ENCODE results near the gene MUC5B. TPM values are rescaled to one million over a fixed set of nuclear protein-coding genes. Genes with fewer than 3 reads are reported as not detected.

The MUC5B gene
- total RNA-seq, 2 donors from 2014 or later = not detected

DNA sequence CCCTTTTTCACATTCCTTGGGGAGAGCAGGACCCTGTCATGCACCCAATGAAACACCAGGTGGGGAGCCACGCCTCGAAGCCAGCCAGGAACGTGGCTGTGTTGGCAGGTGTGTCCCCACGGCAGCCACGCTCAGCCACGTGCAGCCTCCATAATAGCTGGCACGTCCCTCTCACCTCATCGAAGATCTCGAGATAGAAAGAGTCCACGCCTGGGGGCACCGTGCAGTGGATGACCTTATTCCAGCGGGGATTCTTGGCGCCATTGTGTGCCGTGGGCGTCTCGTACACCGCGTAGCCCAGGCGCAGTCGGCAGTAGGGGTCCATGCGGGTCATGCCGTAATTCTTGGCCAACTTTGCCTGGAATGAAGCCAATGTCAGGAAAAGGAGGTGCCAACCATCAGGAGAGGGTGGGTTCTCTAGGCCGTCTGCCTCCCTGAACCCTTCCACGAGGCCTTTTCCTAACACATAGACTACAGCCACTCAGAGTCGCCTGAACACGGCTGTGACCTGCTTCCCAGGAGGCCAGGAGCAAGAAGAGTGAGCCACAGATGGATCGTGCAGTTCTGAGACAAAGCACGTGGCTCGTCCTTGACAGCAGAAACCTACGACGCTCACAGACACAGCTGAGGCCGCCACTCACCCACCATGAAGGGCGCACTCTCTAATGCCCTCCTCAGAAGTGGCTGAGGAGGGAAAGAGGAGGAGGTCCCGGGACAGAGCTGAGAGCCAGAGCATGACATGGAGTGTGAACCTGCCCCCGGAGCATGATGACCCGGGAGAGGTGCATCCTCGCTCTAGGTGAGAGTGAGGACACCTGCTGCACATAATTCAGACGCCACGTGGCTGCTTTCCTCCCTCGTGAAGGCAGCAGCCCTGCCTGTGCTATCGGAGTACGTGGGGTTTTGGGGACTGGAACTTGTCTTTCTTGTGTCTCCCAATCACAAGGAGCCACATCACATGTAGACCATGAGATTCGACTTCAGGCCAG, 67.5 kb downstream of the MUC5B start:
- Histone ChIP-seq H3K36me3 (ENCODE audit: control insufficient read depth, insufficient read depth, low read length) (peaks cover 13% of the 10 kb centered on the region), H3K9me3 (ENCODE audit: control insufficient read depth, low read length) (no peaks in the 10 kb centered on the region), H3K4me3 (ENCODE audit: low read length) (no peak overlapping the region), H3K9ac (ENCODE audit: extremely low read depth, low read length, poor library complexity, severe bottlenecking) (no peak overlapping the region), H3K27ac (ENCODE audit: low read depth, low read length) (no peak overlapping the region), H3K4me1 (ENCODE audit: control insufficient read depth, insufficient read depth, low read length) (no peaks in the 10 kb centered on the region), H3K27me3 (ENCODE audit: control insufficient read depth, insufficient read depth, low read length, poor library complexity, severe bottlenecking) (no peaks in the 10 kb centered on the region)
- no peak for DNase-seq
- no peaks in the 10 kb centered on the region for H3K9me3 Mint-ChIP-seq
- TF ChIP-seq, protein P1, sequence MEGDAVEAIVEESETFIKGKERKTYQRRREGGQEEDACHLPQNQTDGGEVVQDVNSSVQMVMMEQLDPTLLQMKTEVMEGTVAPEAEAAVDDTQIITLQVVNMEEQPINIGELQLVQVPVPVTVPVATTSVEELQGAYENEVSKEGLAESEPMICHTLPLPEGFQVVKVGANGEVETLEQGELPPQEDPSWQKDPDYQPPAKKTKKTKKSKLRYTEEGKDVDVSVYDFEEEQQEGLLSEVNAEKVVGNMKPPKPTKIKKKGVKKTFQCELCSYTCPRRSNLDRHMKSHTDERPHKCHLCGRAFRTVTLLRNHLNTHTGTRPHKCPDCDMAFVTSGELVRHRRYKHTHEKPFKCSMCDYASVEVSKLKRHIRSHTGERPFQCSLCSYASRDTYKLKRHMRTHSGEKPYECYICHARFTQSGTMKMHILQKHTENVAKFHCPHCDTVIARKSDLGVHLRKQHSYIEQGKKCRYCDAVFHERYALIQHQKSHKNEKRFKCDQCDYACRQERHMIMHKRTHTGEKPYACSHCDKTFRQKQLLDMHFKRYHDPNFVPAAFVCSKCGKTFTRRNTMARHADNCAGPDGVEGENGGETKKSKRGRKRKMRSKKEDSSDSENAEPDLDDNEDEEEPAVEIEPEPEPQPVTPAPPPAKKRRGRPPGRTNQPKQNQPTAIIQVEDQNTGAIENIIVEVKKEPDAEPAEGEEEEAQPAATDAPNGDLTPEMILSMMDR (conservative IDR thresholded peaks at IDR 0.05) = no peak
- H3K4me1 Mint-ChIP-seq = no peaks in the 10 kb centered on the region
- H3K27me3 Mint-ChIP-seq (ENCODE audit: insufficient read depth) = no peaks in the 10 kb centered on the region
- WGBS, 2 experiments (ENCODE audit: insufficient coverage in 1 of 2, insufficient read length in 1 of 2) = 95 to 96% methylated on average over 39 to 43 of the region's 43 CpGs
- H3K4me3 Mint-ChIP-seq = no peak overlapping the region
- H3K36me3 Mint-ChIP-seq (ENCODE audit: low read depth) = peaks cover 54% of the 10 kb centered on the region
- H3K27ac Mint-ChIP-seq = no peak overlapping the region

GRCh38 chr11:1291295-1292017, 68.6 kb downstream of the MUC5B start:
- no peaks in the 10 kb centered on the region for H3K27me3 Mint-ChIP-seq (ENCODE audit: insufficient read depth)
- no peaks in the 10 kb centered on the region for H3K27me3 ChIP-seq (ENCODE audit: control insufficient read depth, insufficient read depth, low read length, poor library complexity, severe bottlenecking)
- 95 to 97% methylated on average over 4 to 45 of the region's 46 CpGs for WGBS, 2 experiments (ENCODE audit: insufficient coverage in 1 of 2, insufficient read length in 1 of 2)
- H3K9me3 ChIP-seq (ENCODE audit: control insufficient read depth, low read length) = no peaks in the 10 kb centered on the region
- no peak overlapping the region for H3K27ac ChIP-seq (ENCODE audit: low read depth, low read length)
- peaks cover 48% of the 10 kb centered on the region for H3K36me3 Mint-ChIP-seq (ENCODE audit: low read depth)
- H3K36me3 ChIP-seq (ENCODE audit: control insufficient read depth, insufficient read depth, low read length) = peaks cover 13% of the 10 kb centered on the region
- H3K9ac ChIP-seq (ENCODE audit: extremely low read depth, low read length, poor library complexity, severe bottlenecking) = no peak overlapping the region
- H3K4me1 ChIP-seq (ENCODE audit: control insufficient read depth, insufficient read depth, low read length) = no peaks in the 10 kb centered on the region
- no peaks in the 10 kb centered on the region for H3K4me1 Mint-ChIP-seq
- no peak overlapping the region for H3K4me3 ChIP-seq (ENCODE audit: low read length)
- no peak overlapping the region for H3K4me3 Mint-ChIP-seq
- no peak overlapping the region for H3K27ac Mint-ChIP-seq
- no peak for DNase-seq
- H3K9me3 Mint-ChIP-seq = no peaks in the 10 kb centered on the region
- TF ChIP-seq, protein P1 (conservative IDR thresholded peaks at IDR 0.05) = no peak

GRCh38 chr11:1292018-1292643, 69.3 kb downstream of the MUC5B start:
- Histone ChIP-seq H3K9me3 (ENCODE audit: control insufficient read depth, low read length) (no peaks in the 10 kb centered on the region), H3K27ac (ENCODE audit: low read depth, low read length) (no peak overlapping the region), H3K4me1 (ENCODE audit: control insufficient read depth, insufficient read depth, low read length) (no peaks in the 10 kb centered on the region), H3K9ac (ENCODE audit: extremely low read depth, low read length, poor library complexity, severe bottlenecking) (no peak overlapping the region), H3K4me3 (ENCODE audit: low read length) (no peak overlapping the region), H3K36me3 (ENCODE audit: control insufficient read depth, insufficient read depth, low read length) (peaks cover 7% of the 10 kb centered on the region), H3K27me3 (ENCODE audit: control insufficient read depth, insufficient read depth, low read length, poor library complexity, severe bottlenecking) (no peaks in the 10 kb centered on the region)
- Mint-ChIP-seq H3K4me1 (no peaks in the 10 kb centered on the region), H3K27me3 (ENCODE audit: insufficient read depth) (no peaks in the 10 kb centered on the region), H3K4me3 (no peak overlapping the region), H3K36me3 (ENCODE audit: low read depth) (peaks cover 41% of the 10 kb centered on the region), H3K9me3 (no peaks in the 10 kb centered on the region), H3K27ac (no peak overlapping the region)
- TF ChIP-seq, protein P1 (conservative IDR thresholded peaks at IDR 0.05) = no peak
- WGBS, 2 experiments (ENCODE audit: insufficient coverage in 1 of 2, insufficient read length in 1 of 2) = 92 to 94% methylated on average over 8 to 10 of the region's 10 CpGs
- DNase-seq = no peak
